IPS DF 4.7 (cell line): ENCODE results near the gene HTR3A.

Source experiments
- DNase-seq: peaks from one replicate; pipeline ENCODE4 v3.0.0-alpha.2; 2013; ENCODE audit warnings: low spot score; ENCODE audit errors: extremely low read depth

The HTR3A gene

DNA sequence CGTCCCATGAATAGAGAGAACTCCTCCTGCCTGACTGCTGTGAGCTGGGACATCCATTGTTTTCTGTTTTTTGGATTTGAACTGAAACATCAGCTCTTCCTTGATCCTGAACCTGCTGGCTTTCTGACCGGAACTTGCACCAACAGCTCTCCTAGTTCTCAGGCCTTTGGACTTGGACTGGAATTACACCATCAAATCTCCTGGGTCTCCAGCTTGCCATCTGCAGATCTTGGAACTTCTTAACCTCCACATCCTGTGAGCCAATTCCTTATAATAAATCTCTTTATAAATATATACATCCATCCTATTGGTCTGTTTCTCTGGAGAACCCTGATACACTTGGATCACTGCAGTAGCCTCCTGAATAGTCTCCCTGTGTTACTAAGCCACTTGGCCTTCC, 42.1 kb downstream of the HTR3A start:
- DNase-seq, result no peak

DNA sequence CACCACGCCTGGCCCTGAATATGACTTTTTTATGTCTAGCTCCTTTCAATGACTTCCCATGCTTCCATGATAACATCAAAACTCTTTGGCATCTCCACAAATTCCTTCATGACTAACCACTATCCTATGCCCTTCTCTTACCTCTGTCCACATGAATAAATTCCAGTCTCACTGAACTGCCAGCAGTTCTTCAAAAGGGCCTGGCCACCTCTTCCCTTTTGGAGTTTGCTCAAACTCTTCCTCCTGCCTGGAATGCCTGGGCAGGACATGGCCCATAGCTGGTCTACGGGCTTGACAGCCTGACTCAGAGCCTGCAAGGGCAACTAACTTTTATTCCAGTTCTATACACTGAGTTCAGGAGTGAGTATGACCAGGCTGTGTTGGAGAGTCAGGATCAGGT, 42.8 kb downstream of the HTR3A start:
- no peak for DNase-seq

DNA sequence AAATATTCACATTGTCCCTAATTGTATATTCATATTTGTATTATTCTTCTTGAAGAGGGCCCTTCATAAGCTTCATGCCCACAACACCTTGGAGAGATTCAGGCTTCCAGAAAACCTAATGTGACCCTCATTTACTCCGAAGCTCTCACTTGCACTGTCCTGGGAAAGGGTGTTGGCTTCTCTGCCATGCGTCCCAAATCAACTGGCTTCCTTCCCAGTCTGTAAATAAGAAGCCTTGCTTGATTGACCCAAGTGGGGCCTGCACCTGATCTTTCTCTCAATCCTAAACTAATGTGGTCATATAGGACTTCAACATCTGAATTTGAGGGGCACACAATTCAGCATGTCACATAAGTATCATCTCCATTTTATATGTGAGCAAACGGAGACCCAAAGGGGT, 44.1 kb downstream of the HTR3A start:
- no peak for DNase-seq

DNA sequence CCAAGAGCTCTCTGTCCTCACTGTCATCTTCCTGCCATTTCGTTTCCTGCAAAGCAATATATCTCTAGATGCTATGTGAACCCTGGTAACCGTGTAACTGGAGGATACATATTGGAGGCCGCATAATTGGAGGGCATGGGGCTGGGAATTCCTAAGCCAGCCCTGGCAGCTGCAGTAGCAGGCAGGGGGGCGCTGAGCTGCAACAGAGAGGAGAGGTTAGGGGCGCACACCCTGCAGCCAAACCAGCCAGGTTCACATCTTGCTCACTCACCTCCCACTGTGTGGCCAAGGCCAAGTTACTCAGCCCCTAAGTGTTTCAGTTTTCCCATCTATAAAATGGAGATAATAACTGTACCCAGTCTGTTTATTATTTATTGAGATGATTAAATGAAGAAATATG, 44.7 kb downstream of the HTR3A start:
- DNase-seq, result no peak

DNA sequence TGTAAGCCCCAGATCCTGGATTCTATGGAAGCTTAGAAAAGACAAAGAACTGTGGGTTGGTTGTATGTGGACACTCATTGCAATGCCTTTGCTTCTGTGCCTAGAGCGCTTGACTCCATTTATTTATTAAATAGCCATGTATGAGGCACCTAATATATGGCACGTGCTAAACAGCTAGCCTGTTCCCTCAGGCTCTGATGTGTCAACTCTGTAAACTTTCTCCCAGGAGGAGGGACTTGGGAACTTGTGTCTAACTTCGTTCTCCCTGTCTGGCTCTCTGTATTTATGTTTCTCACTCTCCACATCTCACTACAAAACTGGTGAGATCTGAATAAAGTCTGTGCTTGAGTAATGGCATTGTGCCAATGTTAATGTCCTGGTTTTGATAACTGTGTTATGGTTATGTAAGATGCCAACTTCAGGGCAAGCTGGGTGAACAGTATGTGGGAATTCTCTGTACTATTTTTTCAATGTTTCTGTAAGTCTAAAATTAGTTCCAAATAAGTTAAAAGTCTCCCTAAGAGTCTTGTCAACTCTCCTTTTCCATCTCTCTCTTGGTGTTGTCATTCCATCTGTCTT, 50.5 kb downstream of the HTR3A start:
- no peak for DNase-seq

DNA sequence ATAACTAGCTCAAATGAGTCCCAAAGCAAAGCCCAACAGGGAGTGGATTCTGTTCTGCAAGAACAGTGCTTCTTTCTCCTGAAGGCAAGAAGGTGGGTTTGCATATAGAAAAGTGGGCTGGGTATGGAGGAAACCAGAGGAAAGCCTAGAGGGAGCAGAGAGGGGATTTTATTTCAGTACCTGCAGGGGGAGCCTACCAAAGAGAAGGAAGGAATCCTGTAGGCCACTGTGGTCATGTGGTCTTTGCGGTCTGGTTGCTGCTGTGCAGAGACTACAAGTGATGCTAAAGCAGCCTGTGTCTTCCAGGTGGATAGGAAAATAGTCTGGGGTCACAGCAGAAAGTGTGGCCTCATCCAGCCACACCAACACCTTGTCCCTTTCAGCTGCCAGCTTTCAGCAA, 51.4 kb downstream of the HTR3A start:
- peak; percentile 19 for DNase-seq

DNA sequence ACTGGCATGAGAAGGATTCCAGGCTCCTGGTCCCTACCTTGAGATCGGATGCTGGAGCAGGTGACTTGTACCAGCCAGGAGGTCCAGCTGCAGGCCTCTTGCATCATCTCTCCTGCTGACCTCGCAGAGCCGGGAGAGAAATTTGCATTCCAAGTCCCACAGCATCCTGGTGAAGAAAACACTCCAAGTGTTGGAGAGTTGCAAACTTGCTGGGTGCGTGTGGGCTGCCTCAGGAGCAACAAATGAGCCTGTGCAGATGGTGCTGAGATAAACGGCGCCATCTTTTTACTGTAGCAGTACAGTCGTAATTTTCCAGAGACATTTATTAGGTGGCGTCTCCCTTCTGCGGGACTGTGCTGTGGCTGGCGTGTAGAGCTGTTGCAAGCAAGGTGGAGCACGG, 52.5 kb downstream of the HTR3A start:
- no peak for DNase-seq

DNA sequence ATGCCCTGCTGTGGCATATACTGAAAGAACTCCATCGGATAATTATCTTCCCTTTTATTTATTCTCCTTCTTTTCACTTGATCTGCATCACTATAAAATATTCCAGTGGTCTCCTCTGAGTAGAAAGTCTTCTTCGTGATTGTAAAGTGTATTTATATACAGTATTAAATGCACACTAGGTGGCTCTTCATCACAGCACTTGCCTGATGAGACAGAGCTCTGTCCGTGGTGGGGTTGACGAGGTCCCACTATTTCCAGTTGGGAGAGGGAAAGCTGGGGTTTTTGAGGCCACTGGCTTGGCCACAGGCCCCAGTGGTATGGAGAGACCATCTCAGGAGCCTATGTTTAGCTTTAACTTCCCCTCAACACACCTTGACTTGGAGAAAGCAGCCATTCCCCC, 53.0 kb downstream of the HTR3A start:
- DNase-seq, result no peak

DNA sequence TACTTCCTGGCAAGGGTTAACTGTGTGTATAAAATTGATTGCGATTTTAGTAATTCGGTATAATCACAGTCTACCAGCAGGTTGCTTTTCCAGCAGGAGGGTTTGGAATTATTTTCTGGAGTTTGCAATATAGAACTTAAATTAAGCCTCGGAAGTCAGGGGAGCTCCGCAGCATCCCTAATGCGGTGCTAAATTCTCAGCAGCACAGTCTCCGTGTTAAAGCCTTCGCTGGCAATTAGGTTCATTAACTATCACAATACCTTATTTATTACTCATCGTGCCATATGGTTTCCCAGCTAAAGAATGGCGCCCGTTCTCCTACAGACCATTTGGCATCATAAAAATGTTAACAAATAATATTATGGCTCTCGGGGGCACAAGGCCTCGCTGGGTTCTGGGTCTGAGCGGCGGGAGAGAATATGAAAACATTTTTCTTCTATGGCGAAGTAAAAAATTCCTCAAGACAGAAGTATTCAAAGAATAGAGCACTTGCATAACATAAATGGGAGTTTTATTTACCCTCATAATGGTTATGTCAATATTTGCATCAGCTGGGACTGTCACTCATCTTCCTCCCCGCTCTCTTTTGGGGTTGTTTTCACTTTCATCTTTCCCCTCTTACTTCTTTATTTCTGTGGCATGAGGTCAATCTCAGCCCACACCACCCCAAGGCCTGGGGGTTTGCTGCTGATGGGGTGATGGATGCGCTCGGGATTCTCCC, 56.5 kb downstream of the HTR3A start:
- DNase-seq, result no peak

DNA sequence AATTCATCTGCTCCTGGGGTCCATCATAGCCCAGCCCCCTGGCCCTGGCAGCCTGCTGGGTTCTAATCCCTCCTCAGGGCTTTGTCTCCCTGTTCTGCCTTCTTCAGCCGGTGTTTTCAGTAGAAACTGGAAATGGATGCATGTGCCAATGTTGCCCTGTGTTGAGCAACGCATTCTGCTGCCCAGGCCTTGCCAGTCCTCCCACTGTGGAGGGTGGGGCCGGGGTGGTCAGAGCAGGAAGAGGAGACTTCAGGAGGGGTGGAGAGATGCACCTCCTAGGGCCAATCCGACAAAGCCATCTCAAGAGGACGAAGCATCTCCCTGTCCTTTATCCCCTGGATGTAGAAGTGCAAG, 57.0 kb downstream of the HTR3A start:
- no peak for DNase-seq

DNA sequence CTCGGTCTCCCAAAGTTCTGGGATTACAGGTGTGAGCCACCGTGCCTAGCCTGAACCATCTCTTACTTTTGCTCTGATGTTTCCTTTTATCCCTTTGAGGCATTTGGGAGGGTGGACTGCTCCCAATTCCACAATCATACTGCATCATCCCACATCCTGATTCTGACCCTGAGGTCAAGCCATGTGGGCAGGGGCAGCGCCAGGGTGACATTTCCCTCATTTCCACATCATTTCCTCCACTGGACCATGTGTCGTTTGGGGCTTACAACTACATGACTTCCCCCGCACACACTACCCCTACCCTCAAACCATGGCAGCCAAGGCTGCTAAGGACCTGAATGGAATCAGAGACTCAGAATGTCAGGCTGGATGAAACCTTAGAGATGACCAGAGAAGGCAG, 58.2 kb downstream of the HTR3A start:
- DNase-seq, result no peak

DNA sequence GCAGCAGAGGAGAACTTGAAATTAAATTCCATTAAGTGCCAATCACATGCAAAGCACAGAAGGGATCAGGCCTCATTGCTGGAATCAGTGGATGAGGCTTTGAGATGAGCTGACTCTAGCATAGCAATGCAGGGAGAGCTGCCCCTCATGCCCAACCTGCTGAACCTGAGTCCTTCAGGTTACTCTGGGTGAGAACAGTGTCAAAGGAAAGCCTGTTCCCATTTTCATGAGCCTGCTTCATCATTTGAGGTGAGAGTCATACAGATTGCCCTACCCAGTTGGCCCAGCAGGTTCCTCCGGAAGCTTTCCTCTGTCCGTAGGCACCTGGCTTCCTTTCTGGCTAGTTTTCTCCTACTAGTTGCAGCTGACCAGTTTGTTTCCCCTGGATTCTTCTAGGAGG, 58.7 kb downstream of the HTR3A start:
- no peak for DNase-seq

DNA sequence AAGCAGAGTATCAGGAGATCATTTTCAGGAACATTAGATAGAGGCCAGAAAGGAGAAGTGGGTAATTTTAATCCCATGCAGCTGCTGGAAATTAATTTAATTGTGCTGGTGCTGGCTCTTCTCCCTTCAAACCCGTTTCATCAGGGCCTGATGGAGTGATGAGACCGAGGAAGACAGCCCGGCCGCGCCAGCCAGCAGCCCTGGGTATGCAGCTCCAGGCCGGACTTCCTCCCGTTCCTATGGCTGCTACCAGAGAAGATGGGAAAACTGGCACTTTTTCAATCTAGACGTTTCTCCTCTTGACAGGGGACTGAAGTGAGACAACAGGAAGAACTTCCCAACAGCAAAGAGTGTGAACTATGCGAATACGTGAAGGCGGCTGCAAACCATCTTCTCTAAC, 60.0 kb downstream of the HTR3A start:
- no peak for DNase-seq

DNA sequence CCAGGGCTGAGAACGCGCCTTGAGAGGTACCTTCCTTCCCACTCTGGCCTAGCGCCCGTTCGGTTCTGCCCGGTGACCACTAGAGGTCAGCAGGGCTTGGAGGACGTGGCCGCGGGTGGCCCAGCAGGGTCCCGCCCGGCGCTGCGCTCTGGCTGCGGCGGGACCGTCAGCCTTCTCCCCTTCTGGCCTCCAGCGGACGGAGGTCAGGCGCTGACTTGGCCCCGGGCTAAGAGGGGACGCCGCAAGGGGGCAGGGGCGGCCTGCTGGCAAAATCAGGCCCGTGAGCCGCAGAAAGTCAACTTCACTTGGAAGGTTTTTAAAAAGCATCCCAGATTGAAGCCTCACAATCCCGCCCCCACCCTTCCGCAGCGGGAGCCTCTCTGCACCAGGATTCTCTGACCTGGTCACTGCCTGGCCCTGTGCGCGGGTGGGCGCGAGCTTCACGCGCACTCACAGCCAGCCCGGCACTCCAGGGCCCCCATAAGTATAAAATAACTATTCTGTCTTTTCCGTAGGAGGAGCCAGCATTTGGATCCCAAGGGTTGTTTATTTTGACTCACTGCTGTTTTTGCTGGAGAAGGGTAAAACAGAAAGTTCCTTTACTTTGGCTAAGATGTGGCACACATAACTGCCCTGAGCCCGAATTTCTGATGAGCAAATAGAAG, 61.4 kb downstream of the HTR3A start:
- no peak for DNase-seq

DNA sequence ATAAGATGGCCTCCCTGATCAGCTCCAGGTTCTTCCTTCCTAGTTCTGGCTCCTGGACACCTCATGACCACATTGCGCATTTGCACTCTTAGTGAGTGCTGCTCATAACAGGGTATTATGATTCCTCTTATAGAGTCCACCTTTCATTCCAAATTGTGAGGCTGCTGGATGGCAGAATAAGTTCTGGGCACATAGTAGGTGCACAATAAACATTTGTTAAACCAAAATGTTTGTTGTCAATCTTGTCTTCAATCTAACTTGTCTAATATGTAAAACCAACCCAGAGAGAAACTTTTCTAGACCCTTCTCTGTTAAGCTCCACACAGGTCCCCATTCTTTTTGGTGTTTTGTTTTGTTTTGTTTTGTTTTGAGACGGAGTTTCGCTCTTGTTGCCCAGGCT, 62.0 kb downstream of the HTR3A start:
- no peak for DNase-seq

DNA sequence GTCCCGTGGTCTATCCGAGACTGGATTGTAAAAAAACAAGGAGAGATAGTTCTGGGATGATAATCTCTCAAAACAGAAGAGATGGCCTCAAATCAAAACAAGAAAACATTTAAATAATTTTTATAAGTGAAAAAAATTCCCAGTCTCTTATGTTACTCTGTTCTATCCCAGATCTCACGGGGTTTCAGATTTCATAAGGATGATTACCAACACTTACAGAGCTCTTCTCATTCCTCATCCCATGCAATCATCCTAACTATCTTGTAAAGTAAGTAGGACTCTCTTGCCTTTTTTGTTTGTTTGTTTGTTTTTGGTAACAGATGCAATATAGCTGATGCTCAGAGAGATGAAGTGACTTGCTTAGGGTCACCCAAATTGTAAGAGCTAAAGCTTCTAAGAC, 64.6 kb downstream of the HTR3A start:
- DNase-seq, result no peak
